GM23248 (cell line): ENCODE results near the gene SAMD14.

Experiments used
- EZH2 ChIP-seq: fragments of 200-600 bp; sonication (generic); IDR thresholded peaks from 2 replicates; pipeline ENCODE4 v1.6.1; 2018; ENCODE audit warnings: antibody characterized with exemption, mild to moderate bottlenecking; ENCODE audit not compliant: insufficient read depth, poor library complexity, severe bottlenecking
- EZH2phosphoT487 ChIP-seq: fragments of 200-600 bp; sonication (generic); IDR thresholded peaks from 2 replicates; pipeline ENCODE4 v1.6.1; 2018; ENCODE audit warnings: antibody characterized with exemption, moderate library complexity, mild to moderate bottlenecking, low read depth; ENCODE audit not compliant: insufficient read depth

DNA sequence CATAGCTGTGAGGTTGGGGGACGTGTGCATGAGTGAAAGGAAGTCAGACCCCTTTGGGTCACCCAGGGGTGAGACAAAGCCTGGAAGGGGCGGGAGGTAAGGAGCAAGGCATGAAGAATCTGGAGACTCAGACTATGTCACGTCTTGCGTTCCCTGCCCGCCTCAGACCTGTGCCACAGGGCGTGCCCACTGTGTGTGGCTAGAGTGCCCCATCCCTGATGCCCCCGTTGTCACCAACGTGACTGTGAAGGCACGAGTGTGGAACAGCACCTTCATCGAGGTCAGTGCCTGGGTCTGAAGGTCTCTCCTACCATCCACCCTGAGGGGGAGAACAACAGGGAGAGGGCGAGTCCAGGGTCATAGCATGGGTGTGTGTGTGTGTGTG is 49.9 kb downstream of the SAMD14 start:
- TF ChIP-seq EZH2 (no peak), EZH2phosphoT487 (no peak)
